GM06990 (cell line): ENCODE measurements around the gene FAM118A.

Experiments used
- DNase-seq: peaks from one replicate; pipeline ENCODE4 v3.0.0-alpha.2; 2011; ENCODE audit not compliant: insufficient read length; ENCODE audit errors: extremely low read depth
- H3K27me3 ChIP-seq: replicated peaks from 2 replicates; pipeline ENCODE4 v1.6.0; 2011; ENCODE audit warnings: low read length; ENCODE audit not compliant: control insufficient read depth, insufficient read depth
- H3K36me3 ChIP-seq: 2 replicates; pipeline ENCODE4 v1.5.1; 2011; ENCODE audit warnings: low read length; ENCODE audit not compliant: control insufficient read depth, insufficient read depth
- H3K4me3 ChIP-seq: replicated peaks from 2 replicates; pipeline ENCODE4 v1.5.1; 2011; ENCODE audit warnings: low read depth, mild to moderate bottlenecking, control low read depth, low read length
- CTCF ChIP-seq: IDR thresholded peaks from 2 replicates; pipeline ENCODE4 v1.5.1; 2011; ENCODE audit warnings: low read length, control low read depth, mild to moderate bottlenecking, inconsistent platforms; ENCODE audit not compliant: insufficient read depth, poor library complexity, severe bottlenecking

Gene FAM118A

GRCh38 chr22:45310331-45310976 is 720 bp downstream of the FAM118A start:
- H3K4me3 ChIP-seq = peak overlapping the region; percentile 77
- no peak for DNase-seq
- TF ChIP-seq CTCF = no peak
- H3K27me3 ChIP-seq = no peaks in the 10 kb centered on the region
- H3K36me3 ChIP-seq = no peaks in the 10 kb centered on the region

- no peak for TF ChIP-seq CTCF
- no peak for DNase-seq
These were observed 1.3 kb downstream of the FAM118A start for GRCh38 chr22:45310977-45311531.

GRCh38 chr22:45312415-45312814 is 2.7 kb downstream of the FAM118A start:
- Histone ChIP-seq H3K36me3 (no peaks in the 10 kb centered on the region), H3K27me3 (no peaks in the 10 kb centered on the region), H3K4me3 (no peak overlapping the region)
- no peak for TF ChIP-seq CTCF
- DNase-seq = no peak

More at GRCh38 chr22:45310977-45311531, 1.3 kb downstream of the FAM118A start:
- H3K4me3 ChIP-seq = peak overlapping the region; percentile 77
- no peaks in the 10 kb centered on the region for H3K36me3 ChIP-seq
- H3K27me3 ChIP-seq = no peaks in the 10 kb centered on the region

- Histone ChIP-seq H3K36me3 (no peaks in the 10 kb centered on the region), H3K4me3 (no peak overlapping the region), H3K27me3 (no peaks in the 10 kb centered on the region)
- DNase-seq = no peak
- TF ChIP-seq CTCF = no peak
These were observed 3.1 kb downstream of the FAM118A start for GRCh38 chr22:45312856-45313255.

- DNase-seq = no peak
- H3K4me3 ChIP-seq = no peak overlapping the region
- no peaks in the 10 kb centered on the region for H3K27me3 ChIP-seq
- TF ChIP-seq CTCF = no peak
- H3K36me3 ChIP-seq = no peaks in the 10 kb centered on the region
These were observed 4.5 kb downstream of the FAM118A start for GRCh38 chr22:45314054-45314721.
